ENCODE measurements around the gene MMP11. TPM values are rescaled to one million over a fixed set of nuclear protein-coding genes. Genes with fewer than 3 reads are reported as not detected.
A peak's percentile ranks its signal among the peaks of the same experiment; 100 is the strongest.

The MMP11 gene
- total RNA-seq, 1 experiment from 2014 or later: 48.2 TPM

DNA sequence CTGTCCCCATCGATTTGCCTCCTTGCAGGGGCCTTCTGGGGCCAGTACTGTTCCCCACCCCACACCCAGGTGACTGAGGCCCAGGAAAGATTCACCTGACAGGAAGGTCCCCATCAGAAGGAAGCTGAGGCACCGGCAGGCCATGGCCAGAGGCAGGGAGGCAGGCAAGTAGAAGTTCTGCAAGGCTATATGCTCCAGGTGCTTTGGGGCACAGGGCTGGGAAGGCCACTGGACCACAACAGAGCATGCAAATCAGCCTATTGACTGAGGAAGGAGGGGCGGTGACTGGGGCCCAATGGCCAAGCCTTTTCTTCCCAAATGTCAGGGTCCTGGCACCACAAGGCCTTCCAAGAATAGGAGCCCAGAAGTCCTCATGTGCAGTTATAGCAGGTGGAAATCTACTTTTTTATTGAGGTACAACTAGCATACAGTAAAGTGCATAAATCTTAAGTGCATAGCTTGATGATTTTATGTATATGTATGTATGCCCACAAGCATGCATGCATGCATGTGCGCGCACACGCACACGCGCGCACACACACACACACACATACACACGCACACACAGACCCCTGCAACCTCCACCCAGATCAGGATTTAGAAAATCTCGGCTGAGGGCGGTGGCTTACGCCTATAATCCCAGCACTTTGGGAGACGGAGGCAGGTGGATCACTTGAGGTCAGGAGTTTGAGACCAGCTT lies 18.3 kb upstream of the MMP11 start, which contains the start of gene VPREB3:
TSS of gene VPREB3 (minus strand) at position 206 of the 700 bp plus-strand sequence. CDS start at position 144, 62 bp downstream.
- H3K27me3 ChIP-seq (ENCODE audit: low read length): no peaks in the 10 kb centered on the region
- no peaks in the 10 kb centered on the region for H3K9me3 ChIP-seq (ENCODE audit: low read length)
- no peaks in the 10 kb centered on the region for H3K36me3 ChIP-seq (ENCODE audit: insufficient read depth, low read length)
- peak; percentile 95 for DNase-seq
- H4K20me1 ChIP-seq (ENCODE audit: insufficient read depth, low read depth, low read length): no peaks in the 10 kb centered on the region
- H3K27ac ChIP-seq (ENCODE audit: low read length): peak within 1 kb of the TSS; percentile 98
- H3K9ac ChIP-seq (ENCODE audit: low read length): peak within 1 kb of the TSS; percentile 99
- peak within 1 kb of the TSS; percentile 89 for H3K4me3 ChIP-seq (ENCODE audit: low read length)
- H3K79me2 ChIP-seq (ENCODE audit: low read length): peaks cover 13% of the 10 kb centered on the region
- H2AFZ ChIP-seq (ENCODE audit: low read length): no peak within 1 kb of the TSS
- peaks cover 87% of the 10 kb centered on the region for H3K4me1 ChIP-seq (ENCODE audit: low read length)
- peak within 1 kb of the TSS; percentile 93 for H3K4me2 ChIP-seq (ENCODE audit: low read depth, low read length, poor library complexity, severe bottlenecking)
- H3K9me2 ChIP-seq (replicated peaks; ENCODE audit: insufficient read depth, low read length): no peaks in the 10 kb centered on the region

DNA sequence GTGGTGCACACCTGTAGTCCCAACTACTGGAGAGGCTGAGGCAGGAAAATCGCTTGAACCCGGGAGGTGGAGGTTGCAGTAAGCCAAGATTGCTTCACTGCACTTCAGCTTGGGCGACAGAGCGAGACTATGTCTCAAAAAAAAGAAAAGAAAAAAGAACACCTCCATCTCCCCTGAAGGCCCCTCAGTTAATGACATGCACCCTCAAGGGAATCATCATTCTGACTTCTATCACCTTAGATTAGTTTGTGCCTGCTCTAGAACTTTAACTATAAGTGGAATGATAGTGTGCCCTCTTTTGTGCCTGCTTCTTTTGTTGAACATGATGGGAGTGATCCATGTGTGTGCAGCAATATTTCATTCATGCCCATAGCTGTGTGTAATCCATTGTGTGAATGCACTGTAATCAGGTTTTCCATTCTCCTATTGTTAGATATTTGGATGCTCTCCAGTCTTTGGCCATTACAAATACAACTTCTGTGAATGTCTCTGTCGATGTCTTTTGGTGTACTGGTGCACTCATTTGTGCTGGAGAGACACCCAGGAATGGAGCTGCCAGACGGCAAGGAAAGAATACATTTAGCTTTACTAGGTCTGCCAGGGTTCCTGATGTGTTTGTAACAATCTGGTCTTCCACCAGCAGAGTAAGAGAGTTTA lies 17.5 kb upstream of the MMP11 start:
- H3K4me1 ChIP-seq (ENCODE audit: low read length): peaks cover 84% of the 10 kb centered on the region
- H3K4me3 ChIP-seq (ENCODE audit: low read length): peak overlapping the region; percentile 89
- peaks cover 6% of the 10 kb centered on the region for H3K79me2 ChIP-seq (ENCODE audit: low read length)
- peak; percentile 95 for DNase-seq
- no peak overlapping the region for H2AFZ ChIP-seq (ENCODE audit: low read length)
- peak overlapping the region; percentile 98 for H3K27ac ChIP-seq (ENCODE audit: low read length)
- no peaks in the 10 kb centered on the region for H3K9me2 ChIP-seq (replicated peaks; ENCODE audit: insufficient read depth, low read length)
- peak overlapping the region; percentile 93 for H3K4me2 ChIP-seq (ENCODE audit: low read depth, low read length, poor library complexity, severe bottlenecking)
- H3K36me3 ChIP-seq (ENCODE audit: insufficient read depth, low read length): no peaks in the 10 kb centered on the region
- H3K27me3 ChIP-seq (ENCODE audit: low read length): no peaks in the 10 kb centered on the region
- H3K9ac ChIP-seq (ENCODE audit: low read length): peak overlapping the region; percentile 99
- H3K9me3 ChIP-seq (ENCODE audit: low read length): no peaks in the 10 kb centered on the region
- no peaks in the 10 kb centered on the region for H4K20me1 ChIP-seq (ENCODE audit: insufficient read depth, low read depth, low read length)

GRCh38 chr22:23755711-23756110 lies 16.9 kb upstream of the MMP11 start:
- H3K4me3 ChIP-seq (ENCODE audit: low read length): peak overlapping the region; percentile 89

DNA sequence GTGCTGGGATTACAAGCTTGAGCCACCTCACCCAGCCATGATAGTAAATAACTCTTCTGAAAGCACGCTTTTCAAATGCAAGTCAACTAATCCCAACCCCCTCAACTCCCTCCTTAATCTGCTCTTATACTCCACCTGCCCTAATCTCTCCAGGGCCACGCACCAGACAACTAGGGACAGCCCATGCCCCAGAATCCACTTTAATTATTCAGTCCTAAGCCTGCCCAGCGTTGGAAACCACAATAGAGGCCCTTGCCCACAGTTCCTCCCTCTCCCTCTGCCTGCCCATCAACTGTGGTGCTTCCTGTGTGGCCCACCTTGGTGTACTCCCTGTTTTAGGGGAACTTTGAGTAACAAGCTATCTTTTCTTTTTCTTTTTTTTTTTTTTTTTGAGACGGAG lies 15.8 kb upstream of the MMP11 start:
- Histone ChIP-seq H3K4me2 (ENCODE audit: low read depth, low read length, poor library complexity, severe bottlenecking) (peak overlapping the region; percentile 32), H3K36me3 (ENCODE audit: insufficient read depth, low read length) (no peaks in the 10 kb centered on the region), H4K20me1 (ENCODE audit: insufficient read depth, low read depth, low read length) (no peaks in the 10 kb centered on the region), H3K9me2 (replicated peaks; ENCODE audit: insufficient read depth, low read length) (no peaks in the 10 kb centered on the region), H3K4me3 (ENCODE audit: low read length) (no peak overlapping the region), H3K27me3 (ENCODE audit: low read length) (no peaks in the 10 kb centered on the region), H3K9ac (ENCODE audit: low read length) (peak overlapping the region; percentile 34; the same call in 1 of the 2 replicates), H3K27ac (ENCODE audit: low read length) (peak overlapping the region; percentile 98), H3K9me3 (ENCODE audit: low read length) (no peaks in the 10 kb centered on the region), H3K4me1 (ENCODE audit: low read length) (peaks cover 73% of the 10 kb centered on the region), H2AFZ (ENCODE audit: low read length) (no peak overlapping the region), H3K79me2 (ENCODE audit: low read length) (no peaks in the 10 kb centered on the region)
- peak; percentile 72 for DNase-seq

More at GRCh38 chr22:23755711-23756110, 16.9 kb upstream of the MMP11 start:
- Histone ChIP-seq H3K4me2 (ENCODE audit: low read depth, low read length, poor library complexity, severe bottlenecking) (peak overlapping the region; percentile 93), H3K27me3 (ENCODE audit: low read length) (no peaks in the 10 kb centered on the region), H3K36me3 (ENCODE audit: insufficient read depth, low read length) (no peaks in the 10 kb centered on the region), H3K9me2 (replicated peaks; ENCODE audit: insufficient read depth, low read length) (no peaks in the 10 kb centered on the region), H3K27ac (ENCODE audit: low read length) (peak overlapping the region; percentile 98), H2AFZ (ENCODE audit: low read length) (no peak overlapping the region), H3K4me1 (ENCODE audit: low read length) (peaks cover 82% of the 10 kb centered on the region), H3K9ac (ENCODE audit: low read length) (peak overlapping the region; percentile 99), H3K9me3 (ENCODE audit: low read length) (no peaks in the 10 kb centered on the region), H4K20me1 (ENCODE audit: insufficient read depth, low read depth, low read length) (no peaks in the 10 kb centered on the region), H3K79me2 (ENCODE audit: low read length) (peaks cover under 1% of the 10 kb centered on the region; the same call in 1 of the 2 replicates)
- DNase-seq: peak; percentile 83

- Histone ChIP-seq H3K9me3 (ENCODE audit: low read length) (no peaks in the 10 kb centered on the region), H3K9ac (ENCODE audit: low read length) (no peak overlapping the region), H3K4me3 (ENCODE audit: low read length) (no peak overlapping the region), H3K4me1 (ENCODE audit: low read length) (peaks cover 69% of the 10 kb centered on the region), H2AFZ (ENCODE audit: low read length) (no peak overlapping the region), H3K9me2 (replicated peaks; ENCODE audit: insufficient read depth, low read length) (no peaks in the 10 kb centered on the region), H3K27me3 (ENCODE audit: low read length) (no peaks in the 10 kb centered on the region), H3K27ac (ENCODE audit: low read length) (peak overlapping the region; percentile 55), H4K20me1 (ENCODE audit: insufficient read depth, low read depth, low read length) (peaks cover 6% of the 10 kb centered on the region; the same call in 1 of the 2 replicates), H3K79me2 (ENCODE audit: low read length) (no peaks in the 10 kb centered on the region), H3K36me3 (ENCODE audit: insufficient read depth, low read length) (peaks cover 5% of the 10 kb centered on the region; the same call in 1 of the 2 replicates), H3K4me2 (ENCODE audit: low read depth, low read length, poor library complexity, severe bottlenecking) (no peak overlapping the region)
- peak; percentile 62 for DNase-seq
These were observed 13.1 kb upstream of the MMP11 start for GRCh38 chr22:23759566-23759965.

DNA sequence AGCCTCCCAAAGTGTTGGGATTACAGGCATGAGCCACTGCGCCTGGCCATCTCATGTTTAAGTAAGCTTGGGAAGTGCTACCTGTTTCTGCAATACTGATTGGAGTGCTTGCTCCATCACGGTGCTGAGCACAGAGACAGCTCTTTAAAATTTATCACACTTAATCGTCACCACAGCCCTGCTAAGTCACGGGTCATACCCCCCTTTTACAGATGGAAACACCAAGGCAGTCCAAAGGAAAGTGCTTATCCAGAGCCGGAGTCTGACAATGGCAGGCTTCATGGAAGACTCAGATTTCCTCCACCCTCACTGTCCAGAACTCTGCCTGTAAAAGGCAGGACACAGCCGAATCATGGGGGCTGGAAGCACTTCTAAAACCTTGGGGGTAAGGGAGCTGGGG lies 12.6 kb upstream of the MMP11 start:
- no peaks in the 10 kb centered on the region for H3K9me3 ChIP-seq (ENCODE audit: low read length)
- no peak overlapping the region for H3K4me2 ChIP-seq (ENCODE audit: low read depth, low read length, poor library complexity, severe bottlenecking)
- no peak overlapping the region for H2AFZ ChIP-seq (ENCODE audit: low read length)
- peaks cover 10% of the 10 kb centered on the region; the same call in 1 of the 2 replicates for H3K36me3 ChIP-seq (ENCODE audit: insufficient read depth, low read length)
- H3K27me3 ChIP-seq (ENCODE audit: low read length): no peaks in the 10 kb centered on the region
- H3K79me2 ChIP-seq (ENCODE audit: low read length): no peaks in the 10 kb centered on the region; the same call in 1 of the 2 replicates
- peak overlapping the region; percentile 55 for H3K27ac ChIP-seq (ENCODE audit: low read length)
- peaks cover 69% of the 10 kb centered on the region for H3K4me1 ChIP-seq (ENCODE audit: low read length)
- no peaks in the 10 kb centered on the region for H3K9me2 ChIP-seq (replicated peaks; ENCODE audit: insufficient read depth, low read length)
- H3K4me3 ChIP-seq (ENCODE audit: low read length): no peak overlapping the region
- peak; percentile 42 for DNase-seq
- H3K9ac ChIP-seq (ENCODE audit: low read length): no peak overlapping the region
- H4K20me1 ChIP-seq (ENCODE audit: insufficient read depth, low read depth, low read length): peaks cover 6% of the 10 kb centered on the region; the same call in 1 of the 2 replicates

DNA sequence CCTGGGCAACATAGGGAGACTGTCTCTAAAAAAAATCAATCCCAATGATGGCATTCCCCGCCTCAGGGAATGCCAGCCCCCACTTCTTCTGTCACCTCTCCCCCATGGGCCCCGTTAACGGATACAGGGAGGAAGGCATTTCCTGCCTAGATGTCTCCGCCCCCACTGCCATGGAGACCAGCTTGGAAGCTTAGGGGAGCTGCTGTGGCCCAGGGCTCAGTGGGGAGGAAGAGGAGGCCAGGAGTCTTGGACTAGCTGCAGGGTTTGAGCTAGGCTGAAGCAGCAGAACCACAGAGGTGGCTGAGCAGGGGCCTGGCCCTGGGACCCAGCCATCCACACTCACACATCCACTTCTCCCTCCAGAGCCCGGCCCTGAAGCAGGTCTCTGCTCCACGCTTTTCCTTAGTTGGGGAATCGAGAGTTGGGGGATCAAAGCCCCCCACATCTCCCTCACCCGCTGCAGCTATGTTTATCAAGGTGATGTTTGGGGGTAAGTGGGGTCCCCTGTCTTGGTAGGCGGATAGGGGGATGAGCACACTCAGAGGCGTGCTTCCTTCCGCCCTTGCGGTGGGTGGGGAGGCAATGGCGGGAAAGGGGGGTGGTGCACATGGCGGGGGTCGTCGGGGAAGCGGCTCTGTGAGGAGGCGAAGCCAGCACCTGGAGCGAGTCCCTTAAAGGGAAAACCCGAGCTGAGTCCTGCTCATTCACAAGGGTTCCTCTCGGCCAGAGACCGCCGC lies 9.6 kb upstream of the MMP11 start, which contains the start of gene C22orf15:
TSS of gene C22orf15 (plus strand) at position 149 of the 737 bp plus-strand sequence. CDS start at position 466, 317 bp downstream.
- DNase-seq: peak; percentile 71
- H3K27me3 ChIP-seq (ENCODE audit: low read length): no peaks in the 10 kb centered on the region
- peaks cover 28% of the 10 kb centered on the region for H3K36me3 ChIP-seq (ENCODE audit: insufficient read depth, low read length)
- peak within 1 kb of the TSS; percentile 87 for H3K4me2 ChIP-seq (ENCODE audit: low read depth, low read length, poor library complexity, severe bottlenecking)
- peaks cover 16% of the 10 kb centered on the region for H4K20me1 ChIP-seq (ENCODE audit: insufficient read depth, low read depth, low read length)
- H3K27ac ChIP-seq (ENCODE audit: low read length): peak within 1 kb of the TSS; percentile 97
- H3K4me3 ChIP-seq (ENCODE audit: low read length): peak within 1 kb of the TSS; percentile 88; the same call in 1 of the 2 replicates
- peak within 1 kb of the TSS; percentile 99 for H3K9ac ChIP-seq (ENCODE audit: low read length)
- peaks cover 60% of the 10 kb centered on the region for H3K4me1 ChIP-seq (ENCODE audit: low read length)
- no peaks in the 10 kb centered on the region for H3K9me2 ChIP-seq (replicated peaks; ENCODE audit: insufficient read depth, low read length)
- no peak within 1 kb of the TSS for H2AFZ ChIP-seq (ENCODE audit: low read length)
- peaks cover 21% of the 10 kb centered on the region for H3K79me2 ChIP-seq (ENCODE audit: low read length)
- no peaks in the 10 kb centered on the region for H3K9me3 ChIP-seq (ENCODE audit: low read length)
